ENCODE measurements around the gene NFE2L3.
"Not testable (repeated sequence)": the region's sequence is repeated elsewhere in the genome, so short reads cannot be mapped to it uniquely, and the experiment has no call there.

NFE2L3 gene

DNA sequence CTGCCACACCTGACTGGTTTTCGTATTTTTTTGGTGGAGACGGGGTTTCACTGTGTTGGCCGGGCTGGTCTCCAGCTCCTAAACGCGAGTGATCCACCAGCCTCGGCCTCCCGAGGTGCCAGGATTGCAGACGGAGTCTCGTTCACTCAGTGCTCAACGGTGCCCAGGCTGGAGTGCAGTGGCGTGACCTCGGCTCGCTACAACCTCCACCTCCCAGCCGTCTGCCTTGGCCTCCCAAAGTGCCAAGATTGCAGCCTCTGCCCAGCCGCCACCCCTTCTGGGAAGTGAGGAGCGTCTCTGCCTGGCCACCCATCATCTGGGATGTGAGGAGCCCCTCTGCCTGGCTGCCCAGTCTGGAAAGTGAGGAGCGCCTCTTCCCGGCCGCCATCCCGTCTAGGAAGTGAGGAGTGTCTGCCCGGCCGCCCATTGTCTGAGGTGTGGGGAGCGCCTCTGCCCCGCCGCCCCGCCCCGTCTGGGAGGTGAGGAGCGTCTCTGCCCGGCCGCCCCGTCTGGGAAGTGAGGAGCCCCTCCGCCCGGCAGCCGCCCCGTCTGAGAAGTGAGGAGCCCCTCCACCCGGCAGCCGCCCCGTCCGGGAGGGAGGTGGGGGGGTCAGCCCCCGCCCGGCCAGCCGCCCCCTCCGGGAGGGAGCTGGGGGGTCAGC, 4.2 kb upstream of the NFE2L3 start:
- not testable (repeated sequence) for DNase-seq (ENCODE audit: low spot score)

DNA sequence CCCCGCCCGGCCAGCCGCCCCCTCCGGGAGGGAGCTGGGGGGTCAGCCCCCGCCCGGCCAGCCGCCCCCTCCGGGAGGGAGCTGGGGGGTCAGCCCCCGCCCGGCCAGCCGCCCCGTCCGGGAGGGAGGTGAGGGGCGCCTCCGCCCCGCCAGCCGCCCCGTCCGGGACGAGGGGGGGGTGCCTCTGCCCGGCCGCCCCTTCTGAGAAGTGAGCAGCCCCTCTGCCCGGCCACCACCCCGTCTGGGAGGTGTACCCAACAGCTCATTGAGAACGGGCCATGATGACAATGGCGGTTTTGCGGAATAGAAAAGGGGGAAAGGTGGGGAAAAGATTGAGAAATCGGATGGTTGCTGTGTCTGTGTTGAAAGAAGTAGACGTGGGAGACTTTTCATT, 3.7 kb upstream of the NFE2L3 start:
- not testable (repeated sequence) for DNase-seq (ENCODE audit: low spot score)

DNA sequence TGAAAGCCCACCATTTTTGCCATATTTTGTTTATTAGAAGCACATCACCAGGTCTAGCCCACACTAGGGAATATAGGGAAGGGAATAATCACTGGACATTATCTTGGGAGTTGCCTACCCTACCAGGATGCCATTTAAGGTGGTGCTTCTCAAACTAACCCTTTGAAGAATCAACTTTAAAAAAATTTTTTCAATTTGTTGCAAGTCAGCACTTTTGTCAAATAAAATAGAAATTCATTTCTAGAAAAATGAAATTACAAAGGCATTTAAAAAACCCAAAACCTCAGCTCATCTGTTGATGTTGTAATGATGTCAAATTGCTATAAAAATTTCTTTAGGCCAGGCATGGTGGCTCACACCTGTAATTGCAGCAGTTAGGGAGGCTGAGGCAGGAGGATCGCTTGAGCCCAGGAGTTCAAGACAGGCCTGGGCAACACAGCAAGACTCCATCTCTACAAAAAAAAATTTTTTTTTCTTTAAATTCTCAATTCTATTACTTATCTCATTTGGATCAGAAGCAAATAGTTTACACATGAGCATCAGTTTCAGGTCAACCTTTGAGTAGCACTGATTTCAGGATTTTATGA, 2.5 kb upstream of the NFE2L3 start:
- no peak for DNase-seq (ENCODE audit: low spot score)

DNA sequence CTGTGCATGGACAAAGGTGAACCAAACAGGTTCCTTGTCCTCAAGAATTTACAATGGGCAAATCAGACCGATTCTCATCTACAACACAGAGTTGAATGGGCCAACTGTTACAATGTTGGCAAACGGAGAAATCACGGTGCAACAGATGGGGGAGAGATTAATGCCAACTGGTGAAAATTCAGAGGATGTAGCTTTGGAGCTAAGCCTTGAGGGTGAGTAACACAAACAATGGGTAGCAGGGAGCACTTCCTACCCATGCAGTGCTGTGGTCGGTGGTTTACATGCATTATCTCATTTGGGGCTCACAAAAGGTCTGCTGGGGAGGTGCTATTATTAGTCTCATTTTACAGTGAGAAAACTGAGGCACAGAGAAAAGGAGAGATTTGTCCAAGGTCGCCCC, 902 bp upstream of the NFE2L3 start:
- no peak for DNase-seq (ENCODE audit: low spot score)

DNA sequence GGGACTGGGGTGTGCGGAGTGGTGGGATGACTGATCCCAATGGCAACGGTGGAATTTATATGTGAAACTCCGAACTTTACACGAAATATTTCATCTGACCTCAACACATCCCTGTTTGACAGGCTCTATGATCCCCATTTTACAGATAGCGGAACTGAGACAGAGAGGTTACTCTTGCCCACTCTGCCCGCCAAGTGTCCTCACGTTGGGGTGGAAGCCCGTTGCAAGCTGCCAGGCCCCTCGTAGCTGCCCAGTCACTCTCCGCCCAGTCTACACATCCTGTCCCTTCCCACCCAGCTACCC, 397 bp upstream of the NFE2L3 start:
- no peak for DNase-seq (ENCODE audit: low spot score)

DNA sequence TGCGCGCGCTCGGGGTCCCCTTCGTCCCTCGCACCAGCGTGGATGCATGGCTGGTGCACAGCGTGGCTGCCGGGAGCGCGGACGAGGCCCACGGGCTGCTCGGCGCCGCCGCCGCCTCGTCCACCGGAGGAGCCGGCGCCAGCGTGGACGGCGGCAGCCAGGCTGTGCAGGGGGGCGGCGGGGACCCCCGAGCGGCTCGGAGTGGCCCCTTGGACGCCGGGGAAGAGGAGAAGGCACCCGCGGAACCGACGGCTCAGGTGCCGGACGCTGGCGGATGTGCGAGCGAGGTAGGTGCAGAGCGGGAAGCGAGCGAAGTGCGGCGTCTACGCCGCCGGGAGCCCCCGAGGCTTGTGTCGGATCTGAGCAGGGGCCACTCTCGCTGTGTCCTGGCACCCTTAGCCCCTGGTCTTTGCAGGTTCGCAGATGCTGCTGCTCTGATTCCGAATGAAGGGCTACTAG, 813 bp downstream of the NFE2L3 start:
- DNase-seq (ENCODE audit: low spot score) = not testable (repeated sequence)

DNA sequence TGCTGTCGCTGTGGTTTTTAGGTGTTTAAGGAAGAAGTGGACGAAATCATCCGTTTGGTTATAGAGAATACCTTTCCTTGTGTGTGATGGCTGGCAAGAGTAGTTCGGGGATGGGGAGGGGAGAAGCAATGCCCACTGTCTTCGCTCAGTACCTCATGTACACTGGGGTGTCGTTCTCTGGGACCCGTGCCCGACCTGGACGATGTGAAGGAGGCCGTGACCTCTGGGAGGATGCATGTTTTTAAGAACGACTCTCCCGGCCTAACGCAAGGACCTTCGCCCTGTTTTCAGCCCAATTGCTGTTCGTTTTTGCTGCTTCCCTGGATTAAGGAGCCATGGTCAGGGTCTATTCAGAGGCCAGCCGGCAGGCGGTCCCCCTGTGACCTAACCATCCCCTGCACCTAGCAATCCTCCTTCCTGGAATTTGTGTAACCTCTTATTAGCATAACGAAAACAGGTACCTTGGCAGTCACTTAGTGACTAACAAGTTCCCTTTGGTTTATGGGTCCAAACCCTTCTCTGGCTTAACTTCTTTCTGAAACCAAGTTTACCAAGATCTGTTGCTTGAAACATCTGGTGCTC, 1.3 kb downstream of the NFE2L3 start:
- peak; percentile 46 for DNase-seq (ENCODE audit: low spot score)

DNA sequence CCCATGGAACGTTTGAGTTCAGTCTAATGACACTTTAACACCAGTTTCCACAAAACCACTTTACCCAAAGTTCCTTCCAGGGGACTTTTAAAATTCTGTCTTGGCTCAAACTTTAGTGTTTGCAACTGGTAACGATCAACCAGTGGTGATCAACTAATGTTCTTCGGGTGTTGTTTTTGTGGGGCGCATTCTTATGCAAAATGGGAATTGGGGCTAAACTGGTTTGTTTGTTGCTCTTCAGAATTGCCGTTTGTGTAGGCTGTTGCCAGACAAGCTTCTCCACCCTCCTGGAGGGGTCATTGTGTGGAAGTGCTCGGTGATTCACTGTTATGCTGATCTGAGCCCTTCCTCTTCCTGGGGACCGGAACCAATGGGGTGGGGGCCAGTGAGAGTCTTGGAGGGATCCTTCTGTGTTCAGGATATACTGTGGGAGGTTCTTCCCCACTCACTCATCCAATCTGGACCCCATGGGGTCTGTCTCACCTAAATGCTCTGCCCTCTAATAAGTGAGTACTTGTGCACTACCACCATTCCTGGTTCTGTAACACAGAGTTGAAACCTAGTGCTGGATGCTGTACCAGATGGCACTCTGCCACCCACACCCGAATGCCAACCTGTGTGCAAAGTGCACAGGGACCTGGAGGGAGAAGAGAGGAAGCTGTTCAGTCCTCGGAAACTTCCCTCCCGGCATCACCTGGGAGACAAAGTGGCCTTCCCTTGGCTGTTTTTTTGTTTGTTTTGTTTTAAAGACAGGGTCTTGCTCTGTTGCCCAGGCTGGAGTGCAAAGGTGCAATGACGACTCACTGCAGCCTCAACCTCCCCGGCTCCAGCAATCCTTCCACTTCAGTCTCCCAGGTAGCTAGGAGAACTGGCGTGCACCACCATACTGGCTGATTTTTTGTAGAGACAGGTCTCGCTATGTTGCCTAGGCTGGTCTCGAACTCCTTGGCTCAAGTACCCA, 2.1 kb downstream of the NFE2L3 start:
- DNase-seq (ENCODE audit: low spot score) = no peak

DNA sequence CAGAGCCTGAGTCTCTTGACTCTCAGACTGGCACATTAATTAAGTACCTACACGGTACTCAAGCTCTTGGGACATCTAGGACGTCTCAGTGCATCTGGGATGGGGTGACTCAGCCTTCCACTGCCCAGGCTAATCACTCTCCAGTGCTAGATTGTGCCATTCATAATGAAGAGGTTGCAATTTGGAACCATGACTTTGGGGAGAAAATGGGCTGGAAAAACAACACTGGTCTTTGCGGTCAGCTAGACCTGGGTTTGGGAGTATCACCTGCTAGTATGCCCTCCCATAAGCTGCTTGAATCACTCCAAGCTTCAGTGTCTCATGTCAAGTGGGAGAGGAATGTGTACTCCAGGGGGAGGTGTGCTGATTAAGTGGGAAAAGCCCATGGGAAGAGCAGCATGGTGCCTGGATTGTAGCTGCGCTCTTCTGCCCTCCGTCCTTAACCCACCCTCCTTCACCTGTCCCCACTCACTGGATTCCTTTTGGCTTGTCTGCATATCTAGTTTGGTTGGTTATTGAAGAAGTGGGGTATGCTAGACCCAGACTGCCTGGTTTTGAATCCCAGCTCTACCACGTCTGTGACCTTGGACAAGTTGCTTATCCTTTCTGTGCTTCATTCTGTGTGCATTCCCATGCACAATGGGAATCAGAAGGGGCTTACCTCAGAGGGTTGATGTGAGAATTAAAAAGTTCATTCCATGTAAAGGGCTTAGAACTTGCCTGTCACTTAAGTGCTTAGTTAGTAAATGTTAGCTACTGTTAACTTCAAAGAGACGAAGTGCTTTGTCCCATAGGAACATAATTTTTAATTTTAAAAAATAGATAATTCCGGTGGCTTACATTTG, 3.8 kb downstream of the NFE2L3 start:
- no peak for DNase-seq (ENCODE audit: low spot score)

DNA sequence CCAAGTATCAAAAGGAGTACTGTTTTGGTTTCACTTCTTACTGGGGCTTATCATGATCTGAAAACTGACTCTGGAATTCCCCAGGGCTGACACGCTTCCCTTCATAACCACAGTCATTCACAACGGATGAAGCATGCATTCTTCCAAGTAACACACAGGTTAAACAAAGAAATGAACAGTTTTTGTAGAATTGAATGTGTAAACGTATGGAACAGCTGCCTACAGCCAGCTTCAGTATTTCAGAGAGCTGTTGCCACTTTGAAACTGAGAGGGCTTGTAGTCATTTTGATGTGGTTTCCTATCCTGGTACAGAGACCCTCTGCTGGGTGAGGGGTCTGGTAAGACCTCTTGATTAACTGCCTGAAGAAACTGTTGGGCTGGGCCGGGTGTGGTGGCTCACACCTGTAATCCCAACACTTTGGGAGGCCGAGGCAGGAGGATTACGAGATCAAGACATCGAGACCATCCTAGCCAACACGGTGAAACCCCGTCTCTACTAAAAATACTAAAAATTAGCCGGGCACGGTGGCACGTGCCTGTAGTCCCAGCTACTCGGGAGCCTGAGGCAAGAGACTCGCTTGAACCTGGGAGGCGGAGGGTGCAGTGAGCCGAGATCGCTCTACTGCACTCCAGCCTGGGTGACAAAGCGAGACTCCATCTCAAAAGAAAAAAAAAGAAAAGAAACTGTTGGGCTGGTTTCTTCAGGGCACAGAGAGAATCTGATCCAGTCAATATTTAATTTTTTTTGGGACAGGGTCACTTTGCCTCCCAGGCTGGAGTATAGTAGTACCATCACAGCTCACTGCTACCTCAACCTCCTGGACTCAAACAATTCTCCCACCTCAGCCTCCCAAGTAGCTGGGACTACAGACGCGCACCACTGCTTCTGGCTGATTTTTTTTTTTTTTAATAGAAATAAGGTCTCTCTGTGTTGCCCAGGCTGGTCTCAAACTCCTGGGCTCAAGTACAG, 4.7 kb downstream of the NFE2L3 start:
- DNase-seq (ENCODE audit: low spot score) = peak; percentile 85

DNA sequence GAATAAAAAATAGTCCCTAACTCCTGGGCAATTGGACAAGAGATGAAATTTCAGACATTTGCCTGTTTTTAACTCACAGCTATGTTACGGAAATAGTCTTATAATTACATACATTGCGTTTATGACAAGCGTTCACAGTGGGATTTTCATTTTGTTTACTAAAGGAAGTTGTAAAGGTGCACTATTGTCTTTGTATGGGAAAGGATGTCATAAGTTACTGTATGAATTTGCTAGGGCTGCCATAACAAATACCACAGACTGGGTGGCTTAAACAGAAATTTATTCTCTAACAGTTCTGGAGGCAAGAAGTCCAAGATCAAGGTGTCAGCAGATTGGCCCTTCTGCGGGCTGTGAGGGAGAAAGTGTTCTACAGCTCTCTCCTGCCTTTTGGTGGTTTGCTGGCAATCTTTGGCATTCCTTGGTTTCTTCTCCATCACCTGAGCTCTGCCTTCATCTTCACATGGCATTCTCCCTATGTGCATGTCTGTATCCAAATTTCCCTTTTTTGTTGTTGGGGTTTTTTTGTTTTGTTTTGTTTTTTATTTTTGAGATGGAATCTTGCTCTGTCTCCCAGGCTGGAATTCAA, 5.6 kb downstream of the NFE2L3 start:
- peak; percentile 21 for DNase-seq (ENCODE audit: low spot score)

DNA sequence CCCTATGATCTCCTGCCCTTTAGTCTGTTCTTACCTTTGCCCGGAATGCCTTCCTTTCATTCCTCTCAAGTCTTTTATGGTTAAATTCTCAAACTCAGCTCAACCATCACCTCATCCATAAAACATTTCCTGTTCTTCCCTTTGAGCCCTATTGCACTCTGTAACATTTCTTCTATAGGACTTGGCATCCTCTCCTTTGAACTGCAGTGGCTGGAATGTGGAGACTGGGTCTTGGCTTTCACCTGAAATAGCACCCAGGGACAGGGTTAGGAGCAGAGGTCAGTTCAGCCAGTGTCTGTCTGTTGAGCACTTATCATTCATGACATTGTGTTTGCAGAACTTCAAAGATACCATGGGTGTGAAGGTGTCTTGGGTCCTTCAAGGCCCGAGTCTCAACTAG, 7.2 kb downstream of the NFE2L3 start:
- no peak for DNase-seq (ENCODE audit: low spot score)

DNA sequence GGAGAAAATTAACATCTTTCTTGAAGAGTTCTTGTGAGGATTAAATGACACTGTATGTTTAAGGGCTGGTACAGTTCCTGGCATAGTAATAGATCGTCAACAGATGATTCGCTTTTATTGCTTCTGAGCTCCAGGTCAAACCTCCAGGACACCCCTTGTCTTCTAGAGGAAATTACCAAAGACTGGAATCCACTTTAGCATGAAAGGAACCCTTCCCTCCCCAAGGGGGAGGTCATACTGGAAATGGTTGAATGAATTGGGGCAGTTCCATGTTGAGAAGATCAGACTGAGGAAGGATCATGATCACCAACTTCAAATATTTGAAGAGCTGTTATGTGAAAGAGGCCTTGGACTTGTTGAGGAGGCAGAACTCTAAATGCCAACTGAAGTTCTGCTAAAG, 8.9 kb downstream of the NFE2L3 start:
- no peak for DNase-seq (ENCODE audit: low spot score)

DNA sequence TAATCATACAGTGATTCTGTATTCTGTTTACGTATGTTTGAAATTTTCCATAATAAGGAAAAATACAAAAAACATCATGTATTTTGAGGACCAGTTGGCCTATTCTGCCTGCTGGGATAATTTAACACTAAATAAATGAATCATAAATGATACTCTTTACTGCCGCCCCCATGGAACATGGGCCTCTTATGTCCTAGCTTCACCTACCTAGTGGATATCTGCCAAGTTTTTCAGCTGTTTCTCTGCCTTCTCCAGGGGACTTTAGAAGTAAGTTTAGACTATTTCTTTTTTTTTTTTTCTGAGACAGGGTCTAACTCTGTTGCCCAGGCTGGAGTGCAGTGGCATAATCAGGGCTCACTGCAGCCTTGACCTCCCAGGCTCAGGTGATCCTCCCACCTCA, 10.4 kb downstream of the NFE2L3 start:
- DNase-seq (ENCODE audit: low spot score) = no peak

DNA sequence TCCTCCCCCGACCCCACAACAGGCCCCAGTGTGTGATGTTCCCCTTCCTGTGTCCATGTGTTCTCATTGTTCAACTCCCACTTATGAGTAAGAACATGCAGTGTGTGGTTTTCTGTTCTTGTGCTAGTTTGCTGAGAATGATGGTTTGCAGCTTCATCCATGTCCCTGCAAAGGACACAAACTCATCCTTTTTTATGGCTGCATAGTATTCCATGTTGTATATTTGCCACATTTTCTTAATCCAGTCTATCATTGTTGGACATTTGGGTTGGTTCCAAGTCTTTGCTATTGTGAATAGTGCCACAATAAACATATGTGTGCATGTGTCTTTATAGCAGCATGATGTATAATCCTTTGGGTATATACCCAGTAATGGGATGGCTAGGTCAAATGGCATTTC, 11.8 kb downstream of the NFE2L3 start:
- DNase-seq (ENCODE audit: low spot score) = not testable (repeated sequence)

DNA sequence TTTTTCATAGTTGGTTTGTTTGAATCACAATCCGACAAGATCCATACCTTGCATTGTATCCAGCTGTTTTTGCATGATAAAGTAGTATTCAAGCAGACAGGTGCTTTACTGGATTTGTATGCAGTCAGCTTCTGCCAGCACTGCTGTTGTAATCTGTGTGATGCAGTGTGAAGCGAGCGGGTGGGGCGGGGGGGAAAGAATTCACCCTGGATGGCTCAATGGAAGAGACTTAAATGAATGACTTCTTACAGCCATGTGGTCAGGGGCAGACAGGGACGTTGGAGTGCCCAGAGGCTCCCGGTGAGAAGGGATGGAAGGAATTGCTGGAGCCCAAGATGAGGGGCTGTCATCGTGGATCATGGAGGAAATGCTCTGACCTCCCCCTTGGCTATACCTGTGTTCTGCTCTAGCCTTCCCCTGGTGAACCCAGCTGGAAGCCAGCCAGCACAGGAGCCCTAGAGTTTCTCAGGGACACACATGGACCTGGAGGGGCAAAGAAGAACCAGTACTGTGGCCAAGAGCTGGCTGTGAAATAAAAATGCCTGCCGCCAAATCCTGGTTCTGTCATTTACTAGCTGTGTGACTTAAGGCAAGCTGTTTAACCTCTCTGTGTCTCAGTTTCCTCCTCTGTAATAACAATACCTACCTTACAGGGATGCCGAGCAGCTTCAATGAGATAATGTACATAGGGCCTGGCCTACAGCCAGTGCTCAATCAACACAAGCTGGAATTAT, 14.1 kb downstream of the NFE2L3 start:
- no peak for DNase-seq (ENCODE audit: low spot score)

DNA sequence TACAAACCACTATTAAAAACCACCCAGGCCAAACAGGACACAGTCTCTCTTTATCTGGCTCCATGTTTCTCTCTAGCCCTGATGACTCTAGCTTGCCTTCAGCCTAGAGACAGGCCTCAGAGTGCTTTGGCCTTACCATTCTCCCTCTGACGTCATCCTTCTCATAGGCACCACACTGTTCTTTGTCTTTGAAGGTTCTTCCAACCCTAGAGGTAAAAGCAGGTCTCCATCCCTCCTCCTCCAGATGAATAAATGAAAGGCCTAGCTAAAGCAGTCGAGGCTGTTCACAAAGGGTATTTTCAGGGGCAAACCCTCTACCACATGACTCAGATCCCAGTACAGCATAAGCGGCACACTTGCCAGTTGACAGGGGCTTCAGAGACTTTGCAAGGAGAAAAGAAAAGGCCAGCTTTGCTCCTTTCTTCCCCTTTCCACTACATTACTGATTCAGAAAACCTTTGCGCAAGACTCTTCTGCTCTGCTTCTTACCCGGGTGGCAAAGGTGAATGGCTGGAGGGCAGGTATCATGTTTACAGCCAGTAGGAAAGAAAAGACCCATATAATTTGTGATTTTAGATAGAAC, 14.8 kb downstream of the NFE2L3 start:
- no peak for DNase-seq (ENCODE audit: low spot score)

DNA sequence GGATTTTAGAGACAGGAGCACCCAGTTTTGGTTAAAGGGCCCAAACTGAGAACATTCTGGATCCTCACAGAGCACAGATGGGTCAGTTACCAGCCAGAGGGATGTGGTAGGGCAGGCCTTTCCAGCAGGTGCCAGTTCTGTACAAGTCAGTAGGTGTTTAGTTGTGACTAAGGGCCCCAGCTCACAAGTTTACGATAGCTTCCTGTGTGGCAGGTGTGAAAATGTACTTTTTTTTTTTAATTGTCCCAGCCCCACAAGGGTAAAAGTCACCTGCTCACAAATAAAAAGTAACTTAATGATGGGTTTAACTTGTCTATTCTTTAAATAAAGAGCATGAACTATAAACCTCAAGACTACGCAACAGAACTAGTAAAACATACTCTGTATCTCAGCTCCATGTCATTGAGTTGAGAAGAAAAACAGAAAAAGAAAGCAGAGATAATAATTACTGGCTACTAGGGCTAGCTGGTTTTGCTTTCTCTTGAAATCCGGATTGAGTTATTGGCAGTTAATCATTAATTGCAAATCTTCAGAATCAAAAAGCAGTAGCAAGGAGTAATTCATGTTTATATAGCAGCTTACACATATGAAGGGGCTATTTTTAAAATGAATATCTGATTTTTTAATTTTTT, 15.4 kb downstream of the NFE2L3 start:
- DNase-seq (ENCODE audit: low spot score) = no peak

Data from NAMALWA (cell line).